ENCODE results near the gene ZNF697.

- no peak for TF ChIP-seq CTCF (IDR thresholded peaks at IDR 0.05)
- no peak for TF ChIP-seq EZH2 (IDR thresholded peaks at IDR 0.05)
- no peak for TF ChIP-seq EZH2phosphoT487 (IDR thresholded peaks at IDR 0.05)
These were observed 32.1 kb upstream of the ZNF697 start for GRCh38 chr1:119680193-119680592.

Data from neural progenitor cell (in vitro differentiated cells).